Loucy (cell line): ENCODE measurements around the gene BCAS1.

ENCODE experiments used
- H2AFZ ChIP-seq: fragments of 200-600 bp; sonication (generic); 2 replicates; pipeline ENCODE4 v1.6.0; 2016; ENCODE audit warnings: antibody characterized with exemption, mild to moderate bottlenecking, low read length, moderate library complexity
- H3F3A ChIP-seq: fragments of 200-600 bp; 2 replicates; pipeline ENCODE4 v1.6.0; 2016; ENCODE audit warnings: antibody characterized with exemption, low read depth, mild to moderate bottlenecking
- H3K27me3 ChIP-seq: fragments of 200-600 bp; sonication (generic); 2 replicates; pipeline ENCODE4 v1.6.1; 2014; ENCODE audit warnings: low read length, mild to moderate bottlenecking; ENCODE audit not compliant: insufficient read depth, poor library complexity, severe bottlenecking
- H3K36me3 ChIP-seq: fragments of 200-600 bp; sonication (generic); 2 replicates; pipeline ENCODE4 v1.6.1; 2016; ENCODE audit warnings: low read length; ENCODE audit not compliant: insufficient read depth
- H3K4me1 ChIP-seq: fragments of 200-600 bp; sonication (generic); 2 replicates; pipeline ENCODE4 v1.5.1; 2014; ENCODE audit warnings: low read length, mild to moderate bottlenecking; ENCODE audit not compliant: insufficient read depth, poor library complexity, severe bottlenecking
- H3K4me2 ChIP-seq: fragments of 200-600 bp; sonication (generic); 2 replicates; pipeline ENCODE4 v1.6.0; 2014; ENCODE audit warnings: antibody characterized with exemption, low read length, low read depth, mild to moderate bottlenecking; ENCODE audit not compliant: poor library complexity, severe bottlenecking
- H3K4me3 ChIP-seq: fragments of 200-600 bp; sonication (generic); 2 replicates; pipeline ENCODE4 v1.5.1; 2014; ENCODE audit warnings: low read length, mild to moderate bottlenecking, mixed read lengths; ENCODE audit not compliant: poor library complexity, severe bottlenecking
- H3K79me2 ChIP-seq: fragments of 200-600 bp; sonication (generic); 2 replicates; pipeline ENCODE4 v1.6.1; 2014; ENCODE audit warnings: low read length; ENCODE audit not compliant: insufficient read depth
- H3K9ac ChIP-seq: fragments of 200-600 bp; sonication (generic); 2 replicates; pipeline ENCODE4 v1.6.0; 2014; ENCODE audit warnings: mild to moderate bottlenecking, low read depth, low read length, moderate library complexity; ENCODE audit not compliant: poor library complexity, severe bottlenecking
- H3K9me2 ChIP-seq: fragments of 200-600 bp; sonication (generic); replicated peaks from 2 replicates; pipeline ENCODE4 v1.6.1; 2016; ENCODE audit warnings: low read depth, low read length, mixed read lengths
- H3K9me3 ChIP-seq: fragments of 200-600 bp; sonication (generic); 2 replicates; pipeline ENCODE4 v1.6.1; 2014; ENCODE audit warnings: mild to moderate bottlenecking, antibody characterized with exemption, low read length, low read depth; ENCODE audit not compliant: insufficient read depth
- H4K20me1 ChIP-seq: fragments of 200-600 bp; sonication (generic); 2 replicates; pipeline ENCODE4 v1.6.0; 2014; ENCODE audit warnings: antibody characterized with exemption, low read length, mild to moderate bottlenecking; ENCODE audit not compliant: insufficient read depth, poor library complexity, severe bottlenecking
- EZH2phosphoT487 ChIP-seq: fragments of 200-600 bp; IDR thresholded peaks from 2 replicates; pipeline ENCODE4 v1.6.1; 2018; ENCODE audit warnings: antibody characterized with exemption, mild to moderate bottlenecking, moderate library complexity, borderline replicate concordance
- TF ChIP-seq, protein P1 (sequence below): fragments of 200-600 bp; sonication (generic); conservative IDR thresholded peaks from 2 replicates; pipeline ENCODE4 v1.5.1; 2014; ENCODE audit warnings: mild to moderate bottlenecking, antibody characterized with exemption, low read length

Gene BCAS1

DNA sequence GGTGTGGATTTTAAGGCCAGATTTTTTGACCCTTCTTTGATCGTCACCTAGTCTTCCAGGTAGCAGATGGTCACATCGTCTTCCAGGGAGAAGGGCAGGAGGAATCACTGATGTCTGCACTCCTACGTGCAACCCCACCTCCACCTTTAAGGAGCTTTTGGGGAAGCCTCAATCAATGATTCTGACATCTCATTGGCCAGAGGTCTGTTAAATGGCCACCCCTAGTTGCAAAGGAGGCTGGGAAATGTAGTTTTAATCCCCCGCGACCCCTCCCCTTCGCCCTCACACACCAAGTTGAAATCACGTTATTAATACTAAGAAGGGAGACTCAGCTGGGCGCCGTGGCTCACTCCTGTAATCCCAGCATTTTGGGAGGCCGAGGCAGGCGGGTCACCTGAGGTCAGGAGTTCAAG is 151.4 kb downstream of the BCAS1 start:
- Histone ChIP-seq H3K27me3 (no peaks in the 10 kb centered on the region), H3K4me1 (peaks cover 22% of the 10 kb centered on the region)

DNA sequence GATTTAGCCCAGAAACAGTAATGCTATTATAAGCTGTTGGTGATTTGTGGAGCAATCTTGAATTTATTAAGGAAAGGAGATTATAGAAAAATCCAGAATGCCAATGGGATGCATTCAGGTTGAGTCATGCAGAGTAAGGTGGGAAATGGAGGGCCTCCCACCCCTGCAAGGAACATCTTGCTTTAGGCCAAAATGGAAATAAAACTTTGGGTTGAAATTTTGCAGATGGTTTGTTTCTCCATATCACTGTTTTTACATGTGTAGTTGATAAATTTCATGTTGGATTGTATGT is 152.4 kb downstream of the BCAS1 start:
- no peaks in the 10 kb centered on the region for H3K27me3 ChIP-seq
- no peaks in the 10 kb centered on the region for H3K36me3 ChIP-seq
- H3K4me2 ChIP-seq = no peak overlapping the region
- H4K20me1 ChIP-seq = no peaks in the 10 kb centered on the region
- H3K9me2 ChIP-seq = no peaks in the 10 kb centered on the region
- H3K9ac ChIP-seq = no peak overlapping the region
- no peaks in the 10 kb centered on the region for H3K79me2 ChIP-seq
- no peaks in the 10 kb centered on the region for H3F3A ChIP-seq
- H3K4me3 ChIP-seq = no peak overlapping the region
- no peaks in the 10 kb centered on the region for H3K9me3 ChIP-seq
- H2AFZ ChIP-seq = no peak overlapping the region
- H3K4me1 ChIP-seq = peaks cover 22% of the 10 kb centered on the region
- TF ChIP-seq, protein P1, sequence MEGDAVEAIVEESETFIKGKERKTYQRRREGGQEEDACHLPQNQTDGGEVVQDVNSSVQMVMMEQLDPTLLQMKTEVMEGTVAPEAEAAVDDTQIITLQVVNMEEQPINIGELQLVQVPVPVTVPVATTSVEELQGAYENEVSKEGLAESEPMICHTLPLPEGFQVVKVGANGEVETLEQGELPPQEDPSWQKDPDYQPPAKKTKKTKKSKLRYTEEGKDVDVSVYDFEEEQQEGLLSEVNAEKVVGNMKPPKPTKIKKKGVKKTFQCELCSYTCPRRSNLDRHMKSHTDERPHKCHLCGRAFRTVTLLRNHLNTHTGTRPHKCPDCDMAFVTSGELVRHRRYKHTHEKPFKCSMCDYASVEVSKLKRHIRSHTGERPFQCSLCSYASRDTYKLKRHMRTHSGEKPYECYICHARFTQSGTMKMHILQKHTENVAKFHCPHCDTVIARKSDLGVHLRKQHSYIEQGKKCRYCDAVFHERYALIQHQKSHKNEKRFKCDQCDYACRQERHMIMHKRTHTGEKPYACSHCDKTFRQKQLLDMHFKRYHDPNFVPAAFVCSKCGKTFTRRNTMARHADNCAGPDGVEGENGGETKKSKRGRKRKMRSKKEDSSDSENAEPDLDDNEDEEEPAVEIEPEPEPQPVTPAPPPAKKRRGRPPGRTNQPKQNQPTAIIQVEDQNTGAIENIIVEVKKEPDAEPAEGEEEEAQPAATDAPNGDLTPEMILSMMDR = no peak
- no peak for TF ChIP-seq EZH2phosphoT487

More for the DNA sequence above, 151.4 kb downstream of the BCAS1 start:
- Histone ChIP-seq H3K9me3 (no peaks in the 10 kb centered on the region), H3K4me3 (no peak overlapping the region), H3K79me2 (no peaks in the 10 kb centered on the region), H3K4me2 (no peak overlapping the region), H3F3A (no peaks in the 10 kb centered on the region), H4K20me1 (no peaks in the 10 kb centered on the region), H3K36me3 (no peaks in the 10 kb centered on the region), H3K9me2 (no peaks in the 10 kb centered on the region), H2AFZ (no peak overlapping the region), H3K9ac (no peak overlapping the region)
- TF ChIP-seq EZH2phosphoT487 = no peak
- TF ChIP-seq, protein P1 = no peak

DNA sequence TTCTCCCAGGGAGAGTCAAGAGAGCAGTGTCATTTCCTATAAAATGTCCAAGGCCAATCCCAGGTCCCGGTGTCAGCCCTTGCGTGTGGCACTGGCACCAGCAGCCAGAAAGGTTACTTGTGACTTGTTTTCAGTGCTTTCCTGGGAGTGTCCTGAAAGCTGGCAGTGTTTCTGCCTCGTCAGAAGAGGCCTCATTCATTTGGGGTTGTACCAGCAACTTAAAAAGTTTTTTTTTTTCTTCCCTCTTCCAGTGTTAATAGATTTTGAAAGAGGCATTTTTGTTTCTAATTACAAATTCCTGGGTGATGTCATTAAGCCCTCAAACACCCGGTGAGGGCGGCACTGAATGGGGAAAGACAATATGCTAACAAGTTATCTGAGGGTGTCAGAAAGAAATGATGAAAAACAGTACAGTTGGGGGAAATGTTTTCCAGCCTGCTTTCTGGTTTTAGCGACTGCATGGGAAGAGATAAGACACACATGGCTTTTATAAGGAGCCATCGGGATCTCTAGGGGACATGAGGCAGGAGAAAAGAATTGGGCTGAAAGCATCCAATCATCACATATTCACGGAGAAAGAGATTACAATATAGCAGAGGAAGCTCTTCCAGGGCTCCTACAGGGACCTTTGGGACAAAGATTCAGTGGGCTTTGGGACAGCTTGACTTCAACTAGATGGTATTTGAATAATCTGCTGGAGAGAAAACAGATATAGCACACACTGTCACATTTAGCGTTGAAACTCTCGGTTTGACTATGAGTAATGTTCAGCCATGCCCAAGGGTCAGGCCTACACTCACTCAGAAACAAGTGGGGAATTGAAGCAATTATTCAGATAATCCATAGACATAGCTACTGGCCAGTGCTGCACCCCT is 153.0 kb downstream of the BCAS1 start:
- peaks cover 22% of the 10 kb centered on the region for H3K4me1 ChIP-seq
- H3K9ac ChIP-seq = peak overlapping the region; percentile 84
- H2AFZ ChIP-seq = no peak overlapping the region
- TF ChIP-seq, protein P1 = no peak
- no peak for TF ChIP-seq EZH2phosphoT487
- no peak overlapping the region for H3K4me3 ChIP-seq
- H3K9me2 ChIP-seq = no peaks in the 10 kb centered on the region
- H3K4me2 ChIP-seq = no peak overlapping the region
- H3K27me3 ChIP-seq = no peaks in the 10 kb centered on the region
- no peaks in the 10 kb centered on the region for H3K9me3 ChIP-seq
- H3K79me2 ChIP-seq = no peaks in the 10 kb centered on the region
- no peaks in the 10 kb centered on the region for H4K20me1 ChIP-seq
- H3F3A ChIP-seq = no peaks in the 10 kb centered on the region
- H3K36me3 ChIP-seq = no peaks in the 10 kb centered on the region
